Mesendoderm (in vitro differentiated cells): ENCODE data around the gene CDK6.
"Not testable (repeated sequence)": the region's sequence is repeated elsewhere in the genome, so short reads cannot be mapped to it uniquely, and the experiment has no call there.

Experiments
- DNase-seq: peaks from one replicate; pipeline ENCODE4 v3.0.0; 2013
- H2AK5ac ChIP-seq: 2 replicates; pipeline ENCODE4 v1.6.1; 2013; ENCODE audit warnings: low read length, inconsistent platforms
- H2BK120ac ChIP-seq: 2 replicates; pipeline ENCODE4 v1.6.1; 2013; ENCODE audit warnings: low read depth, mild to moderate bottlenecking, low read length, moderate library complexity, mixed read lengths
- H2BK15ac ChIP-seq: replicated peaks from 2 replicates; pipeline ENCODE4 v1.6.1; 2013; ENCODE audit warnings: low read depth, mild to moderate bottlenecking, moderate library complexity
- H2BK5ac ChIP-seq: 2 replicates; pipeline ENCODE4 v1.6.1; 2013; ENCODE audit warnings: low read length, inconsistent platforms
- H3K18ac ChIP-seq: 2 replicates; pipeline ENCODE4 v1.6.1; 2013; ENCODE audit warnings: mild to moderate bottlenecking, low read length, mixed read lengths
- H3K23ac ChIP-seq: one replicate; pipeline ENCODE4 v1.6.1; 2013; ENCODE audit warnings: low read length
- H3K27ac ChIP-seq: 2 replicates; pipeline ENCODE4 v1.5.1; 2013; ENCODE audit warnings: low read depth, mild to moderate bottlenecking, inconsistent platforms, low read length, moderate library complexity
- H3K27me3 ChIP-seq: 2 replicates; pipeline ENCODE4 v1.6.1; 2013; ENCODE audit warnings: low read length, control low read depth, mild to moderate bottlenecking, inconsistent platforms; ENCODE audit not compliant: insufficient read depth, poor library complexity
- H3K36me3 ChIP-seq: 2 replicates; pipeline ENCODE4 v1.6.1; 2013; ENCODE audit warnings: low read length, inconsistent platforms; ENCODE audit not compliant: control insufficient read depth, insufficient read depth
- H3K4ac ChIP-seq: one replicate; pipeline ENCODE4 v1.6.1; 2013; ENCODE audit warnings: low read depth, mild to moderate bottlenecking, low read length, moderate library complexity
- H3K4me1 ChIP-seq: 2 replicates; pipeline ENCODE4 v1.6.1; 2013; ENCODE audit warnings: low read depth, low read length, inconsistent platforms; ENCODE audit not compliant: control insufficient read depth
- H3K4me2 ChIP-seq: 2 replicates; pipeline ENCODE4 v1.6.1; 2013; ENCODE audit warnings: low read length
- H3K4me3 ChIP-seq: 2 replicates; pipeline ENCODE4 v1.5.1; 2013; ENCODE audit warnings: mild to moderate bottlenecking, low read length
- H3K56ac ChIP-seq: one replicate; pipeline ENCODE4 v1.6.1; 2013; ENCODE audit warnings: low read length
- H3K79me1 ChIP-seq: 2 replicates; pipeline ENCODE4 v1.6.1; 2013; ENCODE audit warnings: low read length, inconsistent platforms
- H3K79me2 ChIP-seq: 2 replicates; pipeline ENCODE4 v1.6.1; 2013; ENCODE audit warnings: mild to moderate bottlenecking, low read length; ENCODE audit not compliant: control insufficient read depth, insufficient read depth
- H3K9ac ChIP-seq: 2 replicates; pipeline ENCODE4 v1.6.1; 2013; ENCODE audit warnings: low read length, inconsistent platforms
- H4K5ac ChIP-seq: one replicate; pipeline ENCODE4 v1.6.1; 2013; ENCODE audit warnings: low read length
- H4K8ac ChIP-seq: one replicate; pipeline ENCODE4 v1.6.1; 2013; ENCODE audit warnings: low read depth, mild to moderate bottlenecking, control low read depth, low read length, moderate library complexity
- WGBS: extraction: QIAGEN DNeasy Blood & Tissue Kit; methylation state at CpG from one replicate; pipeline ENCODE4 v1.1.7; 2013; ENCODE audit warnings: low lambda C conversion rate, missing lambda C conversion rate; ENCODE audit not compliant: insufficient coverage; ENCODE audit errors: extremely low coverage; 5-methylcytosine and 5-hydroxymethylcytosine counted together

The CDK6 gene

DNA sequence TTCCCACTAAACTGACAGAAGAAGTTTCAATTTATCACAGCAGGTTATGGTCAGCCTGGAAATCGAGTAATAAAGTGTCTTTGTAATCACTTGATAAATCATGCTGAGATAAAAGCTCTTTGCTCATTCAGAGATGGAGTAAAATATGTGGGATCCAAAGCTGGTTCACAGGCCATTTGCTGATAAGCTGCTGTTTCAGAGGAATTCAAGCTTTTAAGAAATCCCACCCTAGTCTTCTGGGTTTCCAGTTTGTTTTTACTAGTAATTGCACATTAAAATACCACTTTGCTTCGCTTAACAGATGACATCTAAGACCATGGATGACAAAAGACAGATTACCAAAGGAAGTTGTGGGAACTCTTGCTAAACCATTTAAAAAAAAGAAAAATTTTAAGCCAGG, 37.4 kb upstream of the CDK6 start:
- Histone ChIP-seq H2BK15ac (no peak overlapping the region), H2BK5ac (no peak overlapping the region), H3K4ac (no peak overlapping the region), H3K23ac (no peak overlapping the region), H4K8ac (no peak overlapping the region), H3K36me3 (no peaks in the 10 kb centered on the region), H4K5ac (no peak overlapping the region), H3K4me3 (no peak overlapping the region), H3K9ac (no peak overlapping the region), H3K56ac (no peak overlapping the region), H3K27ac (no peak overlapping the region), H2BK120ac (no peak overlapping the region), H3K27me3 (no peaks in the 10 kb centered on the region), H3K4me1 (no peaks in the 10 kb centered on the region), H2AK5ac (no peak overlapping the region), H3K18ac (no peak overlapping the region), H3K4me2 (no peak overlapping the region), H3K79me2 (no peaks in the 10 kb centered on the region), H3K79me1 (no peaks in the 10 kb centered on the region)
- peak; percentile 50 for DNase-seq
- no CpG with 5 or more reads among the region's 2 CpGs for WGBS

DNA sequence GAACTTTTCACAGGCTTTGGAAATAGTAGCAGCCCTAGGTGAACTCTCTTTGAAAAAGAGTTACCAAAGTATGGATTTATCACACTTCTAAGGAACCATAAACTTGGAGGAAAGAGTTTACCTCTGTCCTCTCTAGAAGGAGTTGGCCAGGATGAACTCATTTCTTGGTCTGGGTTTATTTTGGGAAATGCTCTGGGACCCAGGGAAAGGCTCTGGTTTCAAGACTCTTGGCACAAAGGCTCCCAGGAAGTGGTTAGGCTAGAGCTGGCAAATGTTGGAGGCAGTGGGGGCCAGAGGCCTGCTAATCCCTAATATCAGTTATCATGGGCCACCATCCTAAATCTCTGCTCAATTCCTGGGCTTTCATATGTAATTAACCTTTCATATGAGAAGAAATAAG, 36.3 kb upstream of the CDK6 start:
- Histone ChIP-seq H3K23ac (no peak overlapping the region), H4K8ac (no peak overlapping the region), H3K27ac (no peak overlapping the region), H3K4me2 (no peak overlapping the region), H3K36me3 (no peaks in the 10 kb centered on the region), H2AK5ac (no peak overlapping the region), H3K56ac (no peak overlapping the region), H3K4me1 (no peaks in the 10 kb centered on the region), H3K4me3 (no peak overlapping the region), H2BK120ac (no peak overlapping the region), H3K4ac (no peak overlapping the region), H2BK5ac (no peak overlapping the region), H3K79me1 (no peaks in the 10 kb centered on the region), H4K5ac (no peak overlapping the region), H3K27me3 (no peaks in the 10 kb centered on the region), H2BK15ac (no peak overlapping the region), H3K79me2 (no peaks in the 10 kb centered on the region), H3K18ac (no peak overlapping the region), H3K9ac (no peak overlapping the region)
- no peak for DNase-seq

DNA sequence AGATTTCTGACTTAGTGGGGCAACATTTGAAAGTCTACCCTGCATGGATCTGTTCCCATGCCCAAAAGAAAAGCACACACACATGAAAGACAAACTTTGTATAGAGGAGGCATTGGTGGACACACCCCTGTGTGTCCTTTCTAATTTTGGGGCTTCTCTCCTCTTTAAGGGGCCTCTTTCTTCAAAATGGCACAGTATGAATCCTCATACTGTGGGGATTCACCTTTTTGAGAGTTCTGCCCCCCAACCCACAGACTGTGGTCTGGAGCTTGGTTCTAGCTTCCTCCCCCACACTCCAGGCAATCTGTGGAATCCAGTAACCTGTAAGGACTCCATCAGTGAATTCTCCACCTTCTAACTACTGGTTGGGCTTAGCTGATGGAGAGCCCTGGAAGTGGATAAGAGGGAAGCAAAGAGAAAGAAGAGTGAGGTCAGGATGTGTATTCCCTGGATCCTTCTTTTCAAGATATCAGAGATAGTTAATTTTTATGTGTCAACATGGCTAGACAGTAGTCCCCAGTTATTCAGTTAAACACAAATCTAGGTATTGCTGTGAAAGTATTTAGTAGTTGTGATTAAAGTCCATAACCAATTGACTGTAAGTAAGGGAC, 32.4 kb upstream of the CDK6 start:
- Histone ChIP-seq H3K18ac (no peak overlapping the region), H2BK120ac (no peak overlapping the region), H2AK5ac (no peak overlapping the region), H3K4me3 (no peak overlapping the region), H2BK15ac (no peak overlapping the region), H3K27ac (no peak overlapping the region), H3K79me2 (no peaks in the 10 kb centered on the region), H3K4me2 (no peak overlapping the region), H3K36me3 (no peaks in the 10 kb centered on the region), H3K56ac (no peak overlapping the region), H3K23ac (no peak overlapping the region), H3K4me1 (no peaks in the 10 kb centered on the region), H2BK5ac (no peak overlapping the region), H3K9ac (no peak overlapping the region), H3K27me3 (no peaks in the 10 kb centered on the region), H3K4ac (no peak overlapping the region), H4K8ac (no peak overlapping the region), H3K79me1 (no peaks in the 10 kb centered on the region), H4K5ac (no peak overlapping the region)
- DNase-seq, result peak; percentile 11

DNA sequence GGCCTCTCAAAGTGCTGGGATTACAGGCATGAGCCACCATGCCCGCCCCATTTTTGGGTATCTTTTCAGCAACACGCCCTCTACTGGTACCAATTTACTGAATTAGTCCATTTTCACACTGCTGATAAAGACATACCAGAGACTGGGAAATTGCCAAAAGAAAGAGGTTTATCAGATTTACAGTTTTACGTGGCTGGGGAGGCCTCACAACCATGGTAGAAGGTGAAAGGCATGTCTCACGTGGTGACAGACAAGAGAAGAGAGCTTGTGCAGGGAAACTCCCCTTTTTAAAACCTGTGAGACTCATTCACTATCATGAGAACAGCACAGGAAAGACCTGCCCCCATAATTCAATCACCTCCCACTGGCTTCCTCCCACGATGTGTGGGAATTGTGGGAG, 27.8 kb upstream of the CDK6 start:
- not testable (repeated sequence) for H2BK5ac ChIP-seq, H3K18ac ChIP-seq, H3K27me3 ChIP-seq, H2BK15ac ChIP-seq, H3K79me1 ChIP-seq, H3K4me1 ChIP-seq, H2AK5ac ChIP-seq, H3K4me3 ChIP-seq, H3K4ac ChIP-seq, H3K9ac ChIP-seq, H2BK120ac ChIP-seq, H3K79me2 ChIP-seq, H3K23ac ChIP-seq, H3K56ac ChIP-seq, H4K8ac ChIP-seq, H4K5ac ChIP-seq, H3K36me3 ChIP-seq, H3K4me2 ChIP-seq, H3K27ac ChIP-seq
- DNase-seq, result peak; percentile 72
- WGBS, result no CpG with 5 or more reads among the region's 5 CpGs

DNA sequence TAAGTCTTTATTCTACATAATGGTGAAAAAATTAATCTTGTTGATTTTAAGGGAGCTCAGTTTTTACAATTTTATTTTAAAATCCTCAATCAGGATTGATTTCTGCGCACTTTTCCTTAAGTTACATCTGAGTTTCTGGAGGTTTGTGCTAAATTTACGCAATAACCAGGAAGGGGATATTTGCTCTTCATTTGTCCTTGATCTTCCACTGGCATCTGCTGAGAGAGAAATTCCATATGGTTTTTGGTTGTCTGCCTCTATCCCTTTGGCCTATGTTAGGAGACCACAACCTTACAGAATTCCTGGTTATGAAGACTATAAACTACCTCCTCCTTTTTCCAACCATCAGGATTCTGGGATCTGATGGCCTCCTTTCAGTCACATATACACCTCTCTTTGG, 20.1 kb upstream of the CDK6 start:
- no CpG with 5 or more reads among the region's 2 CpGs for WGBS
- H3K18ac ChIP-seq, result no peak overlapping the region
- H3K27ac ChIP-seq, result no peak overlapping the region
- DNase-seq, result no peak
- no peaks in the 10 kb centered on the region for H3K79me2 ChIP-seq
- H4K8ac ChIP-seq, result no peak overlapping the region
- H3K27me3 ChIP-seq, result no peaks in the 10 kb centered on the region
- no peak overlapping the region for H3K9ac ChIP-seq
- H2AK5ac ChIP-seq, result no peak overlapping the region
- H3K4me2 ChIP-seq, result no peak overlapping the region
- no peak overlapping the region for H3K4ac ChIP-seq
- no peak overlapping the region for H4K5ac ChIP-seq
- H3K4me3 ChIP-seq, result no peak overlapping the region
- H3K4me1 ChIP-seq, result peaks cover 3% of the 10 kb centered on the region
- no peak overlapping the region for H2BK5ac ChIP-seq
- no peak overlapping the region for H3K23ac ChIP-seq
- H3K79me1 ChIP-seq, result no peaks in the 10 kb centered on the region
- H2BK120ac ChIP-seq, result peak overlapping the region; percentile 67
- H2BK15ac ChIP-seq, result no peak overlapping the region
- no peak overlapping the region for H3K56ac ChIP-seq
- H3K36me3 ChIP-seq, result no peaks in the 10 kb centered on the region

DNA sequence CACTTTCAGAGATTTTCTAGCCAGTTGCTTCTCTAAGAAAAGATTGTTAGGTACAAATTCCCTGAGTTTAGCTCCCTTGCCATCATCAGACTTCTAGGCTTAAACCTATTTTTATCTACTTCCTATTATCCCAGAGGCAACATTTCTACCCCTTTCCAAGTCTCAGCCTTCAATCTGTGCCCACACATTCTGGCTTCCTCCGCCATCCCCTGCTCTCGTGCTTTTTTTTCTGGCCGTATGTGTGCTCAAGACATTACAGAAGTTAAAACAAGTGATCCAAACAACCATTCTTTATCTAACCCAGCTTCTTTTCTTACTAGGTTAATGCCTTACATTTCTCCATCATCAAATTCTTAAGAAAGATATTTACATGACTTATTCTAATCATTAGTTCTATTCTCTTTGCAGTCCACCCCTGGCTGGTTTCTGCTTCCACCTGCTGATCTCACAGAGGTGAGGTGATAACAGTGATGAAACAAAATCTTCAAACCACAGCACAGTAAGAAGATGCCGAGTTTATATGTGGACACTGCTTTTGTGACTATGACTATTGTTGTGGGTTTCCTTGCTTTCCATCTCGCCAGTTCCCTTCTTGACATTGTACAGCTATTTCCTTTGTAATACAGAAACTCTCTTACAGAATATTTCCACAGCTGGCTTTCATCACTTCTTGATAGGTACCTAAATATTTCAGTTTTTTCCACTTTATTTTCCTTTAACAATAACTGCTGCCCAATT, 18.3 kb upstream of the CDK6 start:
- H3K4ac ChIP-seq, result no peak overlapping the region
- no peak overlapping the region for H4K8ac ChIP-seq
- no peaks in the 10 kb centered on the region for H3K27me3 ChIP-seq
- peak overlapping the region; percentile 68 for H3K27ac ChIP-seq
- no peak overlapping the region for H3K9ac ChIP-seq
- H2BK120ac ChIP-seq, result no peak overlapping the region
- no peaks in the 10 kb centered on the region for H3K36me3 ChIP-seq
- no peak overlapping the region for H3K18ac ChIP-seq
- H3K23ac ChIP-seq, result no peak overlapping the region
- WGBS, result no CpG with 5 or more reads among the region's 5 CpGs
- no peak overlapping the region for H2AK5ac ChIP-seq
- H2BK15ac ChIP-seq, result no peak overlapping the region
- H3K4me2 ChIP-seq, result no peak overlapping the region
- H3K4me1 ChIP-seq, result peaks cover 3% of the 10 kb centered on the region
- H3K79me1 ChIP-seq, result no peaks in the 10 kb centered on the region
- no peak overlapping the region for H3K4me3 ChIP-seq
- no peak overlapping the region for H4K5ac ChIP-seq
- H3K56ac ChIP-seq, result no peak overlapping the region
- H2BK5ac ChIP-seq, result no peak overlapping the region
- DNase-seq, result no peak
- no peaks in the 10 kb centered on the region for H3K79me2 ChIP-seq
